ENCODE results near the gene ACTRT2. TPM values are rescaled to one million over a fixed set of nuclear protein-coding genes. Genes with fewer than 3 reads are reported as not detected.

Gene ACTRT2
- polyA plus RNA-seq, 1 experiment, result not detected

DNA sequence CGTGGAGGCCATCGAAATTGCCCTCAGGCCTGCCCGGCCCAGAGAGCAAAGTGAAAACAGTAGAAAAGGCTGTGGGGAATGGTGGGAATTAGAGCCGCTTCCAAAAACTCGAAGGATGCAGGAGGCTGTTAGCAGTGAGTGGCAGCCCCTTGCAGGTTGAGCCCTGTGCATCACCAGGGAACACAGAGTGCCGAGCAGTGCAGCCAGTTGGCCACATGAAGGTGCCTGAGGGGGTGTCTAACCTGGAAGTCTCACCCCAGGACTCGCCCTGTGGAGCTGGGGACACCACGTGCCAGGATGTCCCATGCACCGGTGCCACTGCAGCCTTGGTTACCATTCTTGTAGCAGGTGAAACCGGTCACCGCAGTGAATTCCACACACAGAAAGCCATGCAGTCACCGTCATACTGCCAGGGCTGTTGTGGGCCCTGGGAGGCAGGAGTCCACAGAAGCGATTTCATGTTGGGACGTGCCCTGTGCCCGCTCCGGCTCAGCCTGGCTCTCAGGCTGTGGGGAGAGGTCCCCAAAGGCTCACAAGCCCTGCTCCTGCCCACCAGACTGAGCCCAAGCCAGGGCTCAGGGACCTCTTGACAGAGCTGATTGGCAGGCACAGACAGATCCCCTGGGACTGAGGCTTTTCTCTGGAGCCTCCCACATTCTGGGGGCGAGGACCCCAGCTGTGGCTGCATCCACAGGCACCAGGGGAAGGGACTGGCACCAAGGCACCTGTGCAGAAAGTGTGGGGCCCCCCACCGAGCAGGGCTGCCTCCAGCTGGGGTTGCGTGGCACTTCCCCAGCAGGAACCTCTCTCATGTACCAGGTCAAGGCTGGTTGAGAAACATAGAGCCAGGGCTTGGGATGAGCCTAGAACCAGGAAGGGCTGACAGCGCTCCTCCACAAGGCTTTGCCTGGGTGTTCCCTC, 16.7 kb upstream of the ACTRT2 start:
- ChIA-PET CTCF (no interaction called here), POLR2A (no interaction called here)
- no peaks in the 10 kb centered on the region for H3K36me3 ChIP-seq (ENCODE audit: control insufficient read depth, insufficient read depth, low read length)
- TF ChIP-seq, protein P1, sequence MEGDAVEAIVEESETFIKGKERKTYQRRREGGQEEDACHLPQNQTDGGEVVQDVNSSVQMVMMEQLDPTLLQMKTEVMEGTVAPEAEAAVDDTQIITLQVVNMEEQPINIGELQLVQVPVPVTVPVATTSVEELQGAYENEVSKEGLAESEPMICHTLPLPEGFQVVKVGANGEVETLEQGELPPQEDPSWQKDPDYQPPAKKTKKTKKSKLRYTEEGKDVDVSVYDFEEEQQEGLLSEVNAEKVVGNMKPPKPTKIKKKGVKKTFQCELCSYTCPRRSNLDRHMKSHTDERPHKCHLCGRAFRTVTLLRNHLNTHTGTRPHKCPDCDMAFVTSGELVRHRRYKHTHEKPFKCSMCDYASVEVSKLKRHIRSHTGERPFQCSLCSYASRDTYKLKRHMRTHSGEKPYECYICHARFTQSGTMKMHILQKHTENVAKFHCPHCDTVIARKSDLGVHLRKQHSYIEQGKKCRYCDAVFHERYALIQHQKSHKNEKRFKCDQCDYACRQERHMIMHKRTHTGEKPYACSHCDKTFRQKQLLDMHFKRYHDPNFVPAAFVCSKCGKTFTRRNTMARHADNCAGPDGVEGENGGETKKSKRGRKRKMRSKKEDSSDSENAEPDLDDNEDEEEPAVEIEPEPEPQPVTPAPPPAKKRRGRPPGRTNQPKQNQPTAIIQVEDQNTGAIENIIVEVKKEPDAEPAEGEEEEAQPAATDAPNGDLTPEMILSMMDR (IDR thresholded peaks at IDR 0.05; ENCODE audit: insufficient read depth, low read depth, low read length), result no peak
- no peak overlapping the region for H3K4me3 ChIP-seq (ENCODE audit: low read depth, low read length)
- H3K27me3 ChIP-seq (ENCODE audit: control insufficient read depth, insufficient read depth, low read length), result no peaks in the 10 kb centered on the region
- DNase-seq (ENCODE audit: low read depth), result no peak

DNA sequence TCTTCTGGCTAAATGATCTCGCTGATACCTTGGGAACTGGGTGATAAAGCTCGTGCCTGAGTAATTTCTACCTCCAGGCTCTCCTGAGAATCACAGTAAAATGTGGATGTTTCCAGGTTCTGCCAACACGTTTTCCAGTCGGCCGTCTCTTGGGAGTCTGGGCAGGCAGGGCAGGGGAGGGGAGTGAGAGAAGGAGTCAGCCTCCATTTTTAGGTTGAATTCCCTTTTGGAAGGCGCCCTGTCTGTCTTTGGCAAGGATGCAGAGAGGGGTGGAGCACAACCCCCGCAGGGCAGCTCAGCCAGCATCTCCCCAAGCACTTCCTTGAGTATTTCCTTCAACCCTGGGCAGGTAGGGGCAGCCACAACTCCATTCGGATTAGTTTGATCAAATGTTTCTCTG, 15.5 kb upstream of the ACTRT2 start:
- no peak for DNase-seq (ENCODE audit: low read depth)
- ChIA-PET POLR2A (no interaction called here), CTCF (no interaction called here)
- TF ChIP-seq, protein P1 (IDR thresholded peaks at IDR 0.05; ENCODE audit: insufficient read depth, low read depth, low read length), result no peak
- no peaks in the 10 kb centered on the region for H3K36me3 ChIP-seq (ENCODE audit: control insufficient read depth, insufficient read depth, low read length)
- H3K4me3 ChIP-seq (ENCODE audit: low read depth, low read length), result no peak overlapping the region
- no peaks in the 10 kb centered on the region for H3K27me3 ChIP-seq (ENCODE audit: control insufficient read depth, insufficient read depth, low read length)

DNA sequence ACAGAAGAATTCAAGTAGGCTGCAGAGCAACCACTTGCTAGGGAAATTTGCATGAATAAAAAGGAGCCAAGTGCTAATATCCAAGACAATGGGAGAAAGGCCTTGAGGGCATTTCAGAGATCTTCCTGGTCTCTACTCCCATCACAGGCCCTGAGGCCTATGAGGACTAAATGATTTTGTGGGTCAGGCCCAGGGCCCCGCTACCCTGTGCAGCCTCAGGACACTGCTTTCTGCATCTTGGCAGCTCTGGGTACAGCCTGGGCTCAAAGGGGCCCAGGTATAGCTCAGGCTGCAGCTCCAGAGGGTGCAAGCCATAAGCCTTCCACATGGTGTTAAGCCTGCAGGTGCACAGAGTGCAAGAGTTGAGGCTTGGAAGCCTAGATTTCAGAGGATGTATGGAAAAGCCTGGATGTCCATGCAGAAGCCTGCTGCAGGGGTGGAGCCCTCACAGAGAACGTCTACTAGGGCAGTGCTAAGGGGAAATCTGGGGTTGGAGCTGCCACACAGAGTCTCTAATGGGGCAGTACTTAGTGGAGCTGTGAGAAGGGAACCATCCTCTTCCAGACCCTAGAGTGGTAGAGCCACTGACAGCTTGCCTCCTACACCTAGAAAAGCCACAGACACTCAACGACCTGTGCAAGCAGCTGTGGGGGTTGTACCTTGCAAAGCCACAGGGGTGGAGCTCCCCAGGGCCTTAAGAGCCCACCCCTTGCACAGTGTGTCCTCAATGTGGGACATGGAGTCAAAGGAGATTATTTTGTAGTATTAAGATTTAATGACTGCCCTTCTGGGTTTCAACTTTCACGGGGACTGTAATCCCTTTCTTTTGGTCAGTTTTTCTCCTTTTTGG, 13.7 kb upstream of the ACTRT2 start:
- H3K4me3 ChIP-seq (ENCODE audit: low read depth, low read length), result no peak overlapping the region
- no peak for DNase-seq (ENCODE audit: low read depth)
- ChIA-PET POLR2A (no interaction called here), CTCF (no interaction called here)
- TF ChIP-seq, protein P1 (IDR thresholded peaks at IDR 0.05; ENCODE audit: insufficient read depth, low read depth, low read length), result no peak
- no peaks in the 10 kb centered on the region for H3K27me3 ChIP-seq (ENCODE audit: control insufficient read depth, insufficient read depth, low read length)
- no peaks in the 10 kb centered on the region for H3K36me3 ChIP-seq (ENCODE audit: control insufficient read depth, insufficient read depth, low read length)

DNA sequence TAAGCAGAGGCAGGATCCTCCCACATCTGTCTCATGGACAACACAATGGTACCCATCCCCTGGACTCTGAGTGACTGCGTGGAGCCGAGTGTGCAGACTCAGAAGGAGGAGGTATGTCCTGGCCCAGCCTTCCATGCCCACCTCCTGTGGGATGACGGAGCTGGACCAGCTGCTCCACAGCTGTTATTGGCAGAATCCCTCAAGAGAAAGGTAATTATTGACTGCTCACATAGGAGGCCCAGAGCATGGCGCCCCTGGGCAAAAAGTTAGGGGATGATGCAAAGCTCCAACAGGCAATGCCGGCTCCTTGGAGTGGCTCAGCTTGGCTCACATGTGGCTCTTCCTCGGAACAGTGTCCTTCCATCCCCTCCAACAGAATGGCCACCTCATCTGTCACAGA, 12.2 kb upstream of the ACTRT2 start:
- DNase-seq (ENCODE audit: low read depth), result no peak
- Histone ChIP-seq H3K4me3 (ENCODE audit: low read depth, low read length) (no peak overlapping the region), H3K27me3 (ENCODE audit: control insufficient read depth, insufficient read depth, low read length) (no peaks in the 10 kb centered on the region), H3K36me3 (ENCODE audit: control insufficient read depth, insufficient read depth, low read length) (no peaks in the 10 kb centered on the region)
- TF ChIP-seq, protein P1 (IDR thresholded peaks at IDR 0.05; ENCODE audit: insufficient read depth, low read depth, low read length), result no peak
- POLR2A ChIA-PET, result no interaction called here
- CTCF ChIA-PET, result no interaction called here

DNA sequence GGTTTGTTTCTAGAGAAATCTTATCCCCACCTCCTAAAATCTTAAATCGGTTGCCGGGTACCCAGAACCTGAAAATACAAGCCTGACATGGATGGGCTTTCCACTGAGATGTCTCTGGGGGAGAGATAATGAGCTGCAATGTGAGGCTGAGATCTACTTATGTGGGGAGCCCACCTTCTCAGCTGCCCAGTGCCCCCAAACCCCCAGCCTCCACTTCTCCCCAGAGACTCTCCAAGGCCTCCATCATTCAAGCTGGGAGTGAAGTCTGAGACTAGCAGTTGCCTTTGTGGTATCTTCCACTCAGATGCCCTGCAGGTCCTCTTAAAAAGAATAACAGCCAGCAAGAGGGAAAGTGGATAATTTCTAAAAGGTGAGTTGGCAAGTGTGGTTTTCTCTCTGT, 11.7 kb upstream of the ACTRT2 start:
- Histone ChIP-seq H3K4me3 (ENCODE audit: low read depth, low read length) (no peak overlapping the region), H3K36me3 (ENCODE audit: control insufficient read depth, insufficient read depth, low read length) (no peaks in the 10 kb centered on the region), H3K27me3 (ENCODE audit: control insufficient read depth, insufficient read depth, low read length) (no peaks in the 10 kb centered on the region)
- ChIA-PET POLR2A (no interaction called here), CTCF (no interaction called here)
- TF ChIP-seq, protein P1 (IDR thresholded peaks at IDR 0.05; ENCODE audit: insufficient read depth, low read depth, low read length), result no peak
- no peak for DNase-seq (ENCODE audit: low read depth)

All from BJ (cell line).